Heart right ventricle (tissue), 16 donors: ENCODE measurements around the gene TUBE1. TPM values are rescaled to one million over a fixed set of nuclear protein-coding genes. Genes with fewer than 3 reads are reported as not detected.

Source experiments
- ATAC-seq, 8 donors: fragments of 200-7000 bp; cut with Tn5 transposase; one replicate each; pipeline ENCODE4 v1.9.1; 2020; ENCODE audit warnings: mild to moderate bottlenecking in 8 of 8, moderate library complexity in 8 of 8, moderate number of reproducible peaks in 1 of 8
- DNase-seq, 2 donors: peaks; one replicate each; pipeline ENCODE4 v3.0.0-alpha.2; 2020
- H3K27ac ChIP-seq, 10 donors: fragments of 200-600 bp; sonication (generic) in 2 of 10; one replicate each; pipeline versions ENCODE4 v1.5.0 to v1.8.0; 2020 to 2022; ENCODE audit warnings: mild to moderate bottlenecking in 3 of 10
- H3K27me3 ChIP-seq, 7 donors: fragments of 200-600 bp; one replicate each; pipeline ENCODE4 v1.8.0; 2021 to 2022; ENCODE audit warnings: mild to moderate bottlenecking in 2 of 7
- H3K36me3 ChIP-seq, 9 donors: fragments of 200-600 bp; sonication (generic) in 1 of 9; one replicate each; pipeline versions ENCODE4 v1.5.0 to v1.8.0; 2020 to 2022; ENCODE audit warnings: mild to moderate bottlenecking in 2 of 9
- H3K4me1 ChIP-seq, 9 donors: fragments of 200-600 bp; sonication (generic) in 1 of 9; one replicate each; pipeline versions ENCODE4 v1.5.0 to v1.8.0; 2020 to 2022; ENCODE audit warnings: mild to moderate bottlenecking in 4 of 9
- H3K4me3 ChIP-seq, 10 donors: fragments of 200-600 bp; sonication (generic) in 2 of 10; one replicate each; pipeline versions ENCODE4 v1.5.0 to v1.8.0; 2020 to 2022; ENCODE audit warnings: mild to moderate bottlenecking in 7 of 10, moderate library complexity in 2 of 10
- H3K9me3 ChIP-seq, 11 donors: fragments of 200-600 bp in 10 of 11; sonication (generic) in 2 of 11; one replicate each; pipeline versions ENCODE4 v1.5.0 to v1.8.0; 2013 to 2022; ENCODE audit warnings: mild to moderate bottlenecking in 2 of 11, control low read depth in 1 of 11, moderate library complexity in 1 of 11
- WGBS, 2 donors: extraction: QIAGEN DNeasy Blood & Tissue Kit; methylation state at CpG; one replicate each; pipeline ENCODE4 v1.1.7; 2013; ENCODE audit warnings: inconsistent platforms in 1 of 2; 5-methylcytosine and 5-hydroxymethylcytosine counted together
- intact Hi-C, 10 donors: fragments of 100-400 bp; cut with DNase I; formaldehyde crosslinking; loops; one replicate each; pipeline versions ENCODE4 v1.11.1 to v1.14.2; 2022
- long read RNA-seq, 3 donors: library from polyadenylated mRNA; unstranded; transcript quantifications; one replicate each; pipeline ENCODE4 v2.0.0, GENCODE V29; 2020 to 2021
- polyA plus RNA-seq, 2 donors: library from polyadenylated mRNA; stranded (reverse); fragments of 200-250 nt; gene quantifications; one replicate each; pipeline ENCODE4 v1.2.3, GENCODE V29; 2013
- total RNA-seq, 10 donors: library from RNA; stranded (reverse); fragmentation: NEBNext Ultra II Directional in 3 of 10; extraction: Animal tissue kit (Norgen Biotek cat#: 25700) in 3 of 10; gene quantifications; one replicate each; pipeline versions ENCODE4 v1.2.1 to v1.2.4, GENCODE V29; 2021 to 2023
- TF ChIP-seq, protein P1 (sequence below), 9 donors: fragments of 200-600 bp; sonication (generic) in 2 of 9; IDR thresholded peaks; one replicate each; pipeline versions ENCODE4 v1.5.0 to v1.8.0; 2021 to 2022; ENCODE audit warnings: antibody characterized with exemption in 9 of 9, mild to moderate bottlenecking in 5 of 9, moderate library complexity in 1 of 9
- donor health status: Arrhythmogenic right ventricular cardiomyopathy.
- donor health status: ischemic (EF 13 %, LVEDD 7.1; RV severe dilation, severe dysfunction).
- donor health status: healthy with polysubstance abuse.
- donor health status: DM: no; HTN: yes; CAD: no.
- donor health status: DM: no; HTN: no; CAD: no.
- donor health status: ischemic (EF 25% LVEDD 6.9; RV normal size, moderate dysfunction).
- donor health status: ischemic (EF 25% LVEDD 5.7; RV mildly dilated, moderate dysfunction).
- donor health status: healthy.
- donor health status: DM: yes; HTN: yes; CAD: no.
- donor health status: Ischemic cardiomyopathy.
- donor health status: ischemic (EF 35%, LVEDD 5.7; RV mildly dilated, moderate dysfunction).
- donor health status: nonischemic (EF 11% LVEDD 7.7; RV severe dilation, severe dysfunction).
- donor health status: DM: yes; HTN: yes; CAD: no.
- donor health status: PGD.
- donor health status: ischemic (EF 29% LVEDD 5.4; RV normal size, mild dysfunction).
- donor health status: nonischemic (EF 23%, LVEDD 6.1; RV moderate dilation, normal function).

TUBE1 gene, protein sequence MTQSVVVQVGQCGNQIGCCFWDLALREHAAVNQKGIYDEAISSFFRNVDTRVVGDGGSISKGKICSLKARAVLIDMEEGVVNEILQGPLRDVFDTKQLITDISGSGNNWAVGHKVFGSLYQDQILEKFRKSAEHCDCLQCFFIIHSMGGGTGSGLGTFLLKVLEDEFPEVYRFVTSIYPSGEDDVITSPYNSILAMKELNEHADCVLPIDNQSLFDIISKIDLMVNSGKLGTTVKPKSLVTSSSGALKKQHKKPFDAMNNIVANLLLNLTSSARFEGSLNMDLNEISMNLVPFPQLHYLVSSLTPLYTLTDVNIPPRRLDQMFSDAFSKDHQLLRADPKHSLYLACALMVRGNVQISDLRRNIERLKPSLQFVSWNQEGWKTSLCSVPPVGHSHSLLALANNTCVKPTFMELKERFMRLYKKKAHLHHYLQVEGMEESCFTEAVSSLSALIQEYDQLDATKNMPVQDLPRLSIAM
- total RNA-seq = 10 to 100 TPM; 13.5 to 38.6 (median 22.6) TPM
- 10 to 100 TPM in 1 of 2 donors, 1 to 10 TPM in 1; 9.0 to 43.5 TPM for polyA plus RNA-seq
- long read RNA-seq, donor 1, transcript TUBE1-202 (12 exons, 2,142 nt) = major isoform, 22 of 32 reads
- long read RNA-seq, donor 1, partial matches to known transcripts = 4 of 32 reads
- long read RNA-seq, donor 1, other reads (novel, unspliced or antisense) = 3 of 32 reads
- long read RNA-seq, donor 2, transcript TUBE1-202 (12 exons, 2,142 nt) = major isoform, 26 of 35 reads
- long read RNA-seq, donor 2, partial matches to known transcripts = 1 of 35 reads
- long read RNA-seq, donor 2, other reads (novel, unspliced or antisense) = 8 of 35 reads
- long read RNA-seq, donor 3, transcript TUBE1-202 (12 exons, 2,142 nt) = major isoform, 27 of 34 reads
- long read RNA-seq, donor 3, partial matches to known transcripts = 5 of 34 reads
- long read RNA-seq, donor 3, other reads (novel, unspliced or antisense) = 2 of 34 reads

DNA sequence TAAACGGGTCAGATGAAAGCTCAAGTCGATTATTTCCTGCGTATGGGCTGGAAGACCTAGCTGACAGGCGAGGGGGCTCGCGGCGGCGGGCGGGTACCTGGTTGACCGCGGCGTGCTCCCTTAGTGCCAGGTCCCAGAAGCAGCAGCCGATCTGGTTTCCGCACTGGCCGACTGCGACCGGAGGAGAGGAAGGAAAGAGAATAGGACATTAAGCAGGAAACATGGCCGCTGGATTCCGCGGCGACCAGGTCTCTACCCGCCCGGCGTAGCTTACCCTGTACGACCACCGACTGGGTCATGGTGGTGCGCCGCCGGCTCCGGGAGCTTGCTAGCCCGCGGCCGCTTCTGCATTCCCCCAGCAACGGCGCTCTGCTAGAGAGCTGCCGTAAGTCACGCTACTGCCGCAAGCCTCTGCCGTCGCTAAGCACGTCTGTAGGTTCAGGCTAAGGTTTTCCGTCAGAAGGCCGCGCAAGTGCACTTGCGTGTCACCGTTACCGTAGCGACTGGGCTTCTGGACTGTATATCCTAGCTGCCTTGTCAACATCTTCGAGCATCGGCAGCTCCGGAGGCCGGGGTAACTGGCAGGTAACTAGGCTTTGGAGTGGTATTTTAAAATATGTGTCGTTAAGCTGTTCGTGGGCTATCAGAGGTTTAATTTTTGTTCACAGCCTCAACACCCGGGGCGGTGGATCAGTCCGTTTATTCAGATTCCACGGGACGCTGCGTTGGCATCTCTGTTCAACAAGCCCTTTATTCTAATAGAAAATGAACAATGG, at the start of gene TUBE1, which contains the start of gene FAM229B:
Gene TUBE1, minus strand, starts transcription at position 347 of the 776 bp plus-strand sequence. Its CDS starts 48 bp downstream, at position 299.
Gene FAM229B, plus strand, starts transcription at position 456 of the 776 bp plus-strand sequence. CDS start 11,693 bp downstream, outside the sequence.
- TF ChIP-seq, protein P1, sequence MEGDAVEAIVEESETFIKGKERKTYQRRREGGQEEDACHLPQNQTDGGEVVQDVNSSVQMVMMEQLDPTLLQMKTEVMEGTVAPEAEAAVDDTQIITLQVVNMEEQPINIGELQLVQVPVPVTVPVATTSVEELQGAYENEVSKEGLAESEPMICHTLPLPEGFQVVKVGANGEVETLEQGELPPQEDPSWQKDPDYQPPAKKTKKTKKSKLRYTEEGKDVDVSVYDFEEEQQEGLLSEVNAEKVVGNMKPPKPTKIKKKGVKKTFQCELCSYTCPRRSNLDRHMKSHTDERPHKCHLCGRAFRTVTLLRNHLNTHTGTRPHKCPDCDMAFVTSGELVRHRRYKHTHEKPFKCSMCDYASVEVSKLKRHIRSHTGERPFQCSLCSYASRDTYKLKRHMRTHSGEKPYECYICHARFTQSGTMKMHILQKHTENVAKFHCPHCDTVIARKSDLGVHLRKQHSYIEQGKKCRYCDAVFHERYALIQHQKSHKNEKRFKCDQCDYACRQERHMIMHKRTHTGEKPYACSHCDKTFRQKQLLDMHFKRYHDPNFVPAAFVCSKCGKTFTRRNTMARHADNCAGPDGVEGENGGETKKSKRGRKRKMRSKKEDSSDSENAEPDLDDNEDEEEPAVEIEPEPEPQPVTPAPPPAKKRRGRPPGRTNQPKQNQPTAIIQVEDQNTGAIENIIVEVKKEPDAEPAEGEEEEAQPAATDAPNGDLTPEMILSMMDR (IDR thresholded peaks at IDR 0.05) = peak in 3 of 9 donors; percentile 12 to 34 (median 20)
- peak; percentile 94 to 97 (median 96) for ATAC-seq
- WGBS, 2 donors = 0% methylated on average over 60 of the region's 60 CpGs
- H3K9me3 ChIP-seq = no peaks in the 10 kb centered on the region
- peak within 1 kb of the TSS; percentile 63 to 88 (median 78) for H3K4me3 ChIP-seq
- peaks cover 0 to 33% (median 9%) of the 10 kb centered on the region in 9 donors for H3K36me3 ChIP-seq
- peak within 1 kb of the TSS; percentile 55 to 91 (median 86) for H3K27ac ChIP-seq
- peak; percentile 88 to 94 for DNase-seq
- intact Hi-C loops = no loop called here
- H3K4me1 ChIP-seq = peaks cover 0 to 34% (median 28%) of the 10 kb centered on the region in 9 donors
- no peaks in the 10 kb centered on the region for H3K27me3 ChIP-seq

DNA sequence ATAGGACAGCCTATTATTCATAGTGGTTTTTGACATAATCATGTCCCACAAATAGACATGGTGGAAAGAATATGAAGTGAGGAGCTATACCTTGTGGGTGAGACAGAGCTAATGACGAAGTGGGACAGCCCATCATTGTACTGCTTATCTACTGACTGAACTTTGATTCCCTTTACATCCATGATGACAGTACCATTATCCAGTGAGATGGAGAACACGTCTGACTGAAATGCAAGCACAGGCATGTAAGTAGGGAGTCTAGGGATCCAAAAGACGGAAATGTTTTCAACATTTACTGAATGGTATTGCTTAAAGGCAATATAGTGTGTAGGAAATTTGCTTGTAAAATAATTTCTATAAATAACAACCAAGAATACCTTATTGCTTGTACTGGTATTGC, 43.6 kb upstream of the TUBE1 start:
- Histone ChIP-seq H3K9me3 (no peaks in the 10 kb centered on the region), H3K36me3 (peaks cover 0 to 100% (median 80%) of the 10 kb centered on the region in 9 donors), H3K27ac (no peak overlapping the region), H3K27me3 (no peaks in the 10 kb centered on the region), H3K4me3 (no peak overlapping the region), H3K4me1 (peaks cover 0 to 5% (median 0%) of the 10 kb centered on the region in 9 donors)
- DNase-seq = no peak
- intact Hi-C loops = loop anchor here in 1 of 10 donors (10.0 kb wide), 1 partner anchor 56 kb away; no protein-coding TSS in a partner anchor
- 82 to 86% methylated on average over 3 of the region's 3 CpGs for WGBS, 2 donors
- TF ChIP-seq, protein P1 (IDR thresholded peaks at IDR 0.05) = no peak
- ATAC-seq = no peak

DNA sequence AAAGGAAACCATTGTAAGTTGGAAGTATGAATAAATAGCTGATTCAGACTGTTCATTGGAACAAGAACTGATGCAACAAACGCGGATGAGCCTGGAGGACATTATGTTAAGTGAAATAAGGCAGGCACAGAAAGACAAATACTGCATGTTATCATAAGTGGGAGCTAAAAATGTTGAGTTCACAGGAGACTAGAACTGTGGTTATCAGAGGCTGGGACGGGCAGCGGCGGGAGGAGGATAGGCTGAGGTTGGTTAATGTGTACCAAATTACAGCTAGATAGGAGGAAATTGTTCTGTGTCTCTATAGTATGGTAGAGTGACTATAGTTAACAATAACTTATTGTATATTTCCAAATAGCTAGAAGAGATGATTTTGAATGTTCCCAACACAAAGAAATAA, 40.9 kb upstream of the TUBE1 start:
- H3K36me3 ChIP-seq = peaks cover 0 to 100% (median 67%) of the 10 kb centered on the region in 9 donors
- ATAC-seq = peak in 4 of 8 donors; percentile 31 to 69 (median 40)
- peaks cover 0 to 5% (median 0%) of the 10 kb centered on the region in 9 donors for H3K4me1 ChIP-seq
- no peak for DNase-seq
- no peaks in the 10 kb centered on the region for H3K27me3 ChIP-seq
- no peak overlapping the region for H3K4me3 ChIP-seq
- 65% methylated on average over 5 of the region's 5 CpGs for WGBS, 2 donors
- intact Hi-C loops = no loop called here
- no peaks in the 10 kb centered on the region for H3K9me3 ChIP-seq
- no peak overlapping the region for H3K27ac ChIP-seq
- TF ChIP-seq, protein P1 (IDR thresholded peaks at IDR 0.05) = no peak
